A673 (cell line): ENCODE results near the gene VPS35. TPM values are rescaled to one million over a fixed set of nuclear protein-coding genes. Genes with fewer than 3 reads are reported as not detected.

ENCODE experiments used
- BruUV-seq: library from RNA; stranded (reverse); fragments of 400-500 nt; replicated peaks from 2 replicates; lab custom pipeline; 2021; lab: Mats Ljungman, UMichigan
- CTCF ChIA-PET: fragments of 300-600 bp; sonication (Branson Sonifier 250); formaldehyde crosslinking; loops from one replicate; lab custom pipeline; 2022; ENCODE audit warnings: antibody characterized with exemption; lab: Charles Lee
- POLR2A ChIA-PET: fragments of 300-600 bp; sonication (Branson Sonifier 250); formaldehyde crosslinking; loops from one replicate; lab custom pipeline; 2022; ENCODE audit warnings: antibody characterized with exemption; ENCODE audit not compliant: low non-redundant PET; lab: Charles Lee
- DNase-seq: peaks from one replicate; pipeline ENCODE4 v3.0.0-alpha.2; 2015; ENCODE audit warnings: low spot score
- H3K27ac ChIP-seq: fragments of 200-600 bp; sonication (generic); 2 replicates; pipeline ENCODE4 v1.5.1; 2016; ENCODE audit warnings: mixed run types, low read depth, mild to moderate bottlenecking, mixed read lengths, antibody characterized with exemption, low read length; ENCODE audit not compliant: poor library complexity, severe bottlenecking
- H3K27me3 ChIP-seq: fragments of 200-600 bp; sonication (generic); replicated peaks from 2 replicates; pipeline ENCODE4 v1.6.1; 2017; ENCODE audit warnings: mixed run types, low read depth, mild to moderate bottlenecking, mixed read lengths, antibody characterized with exemption, low read length; ENCODE audit not compliant: insufficient read depth, poor library complexity
- H3K36me3 ChIP-seq: fragments of 200-600 bp; sonication (generic); 2 replicates; pipeline ENCODE4 v1.6.1; 2016; ENCODE audit warnings: mixed run types, mild to moderate bottlenecking, mixed read lengths, antibody characterized with exemption, low read length; ENCODE audit not compliant: insufficient read depth, poor library complexity, severe bottlenecking
- H3K4me1 ChIP-seq: fragments of 200-600 bp; sonication (generic); 2 replicates; pipeline ENCODE4 v1.6.1; 2017; ENCODE audit warnings: mixed run types, mild to moderate bottlenecking, mixed read lengths, antibody characterized with exemption, low read length; ENCODE audit not compliant: insufficient read depth, poor library complexity, severe bottlenecking
- H3K4me3 ChIP-seq: fragments of 200-600 bp; sonication (generic); 2 replicates; pipeline ENCODE4 v1.5.1; 2016; ENCODE audit warnings: low read depth, mixed run types, mild to moderate bottlenecking, mixed read lengths, low read length; ENCODE audit not compliant: poor library complexity, severe bottlenecking
- H3K9me3 ChIP-seq: fragments of 200-600 bp; sonication (generic); 2 replicates; pipeline ENCODE4 v1.6.1; 2016; ENCODE audit warnings: mixed run types, low read depth, mild to moderate bottlenecking, mixed read lengths, antibody characterized with exemption, low read length; ENCODE audit not compliant: poor library complexity, severe bottlenecking
- EZH2 ChIP-seq: fragments of 200-600 bp; sonication (generic); IDR thresholded peaks from 2 replicates; pipeline ENCODE4 v1.6.1; 2017; ENCODE audit warnings: borderline replicate concordance, low read depth, mild to moderate bottlenecking, mixed read lengths, antibody characterized with exemption, low read length; ENCODE audit not compliant: poor library complexity, severe bottlenecking
- intact Hi-C: fragments of 100-400 bp; cut with micrococcal nuclease; formaldehyde crosslinking; loops from one replicate; pipeline ENCODE4 v1.10.0; 2022; ENCODE audit not compliant: unreplicated experiment
- total RNA-seq: library from RNA; stranded (reverse); gene quantifications from 2 replicates; pipeline ENCODE4 v1.2.3, GENCODE V29; 2021
- TF ChIP-seq, protein P1 (sequence below): fragments of 300-800, 200-600 bp; sonication (generic); conservative IDR thresholded peaks from 2 replicates; pipeline ENCODE4 v1.5.1; 2017; ENCODE audit warnings: low read depth, mild to moderate bottlenecking, antibody characterized with exemption, low read length, moderate library complexity, mixed read lengths

Gene VPS35
- total RNA-seq, 1 experiment from 2014 or later, result 99.0 TPM

DNA sequence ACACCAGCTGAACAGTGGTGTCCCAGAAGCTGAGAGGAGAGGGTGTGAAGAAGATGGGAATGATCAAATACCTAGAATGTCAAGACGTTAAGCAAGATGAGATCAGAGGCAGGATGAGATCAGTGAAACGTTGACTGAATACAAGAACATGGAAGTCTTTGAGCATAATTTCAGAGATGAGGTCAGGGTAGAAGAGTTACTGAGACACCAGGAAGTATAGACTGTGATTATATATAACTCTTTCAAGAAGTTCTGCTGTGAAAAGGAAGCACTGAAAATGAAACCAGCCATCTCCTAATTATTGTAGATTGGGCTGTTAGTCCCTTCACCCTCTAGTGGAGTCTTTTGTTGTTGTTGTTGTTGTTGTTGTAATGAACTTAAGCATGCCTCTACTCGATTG, 76.9 kb downstream of the VPS35 start:
- no peak overlapping the region for H3K27ac ChIP-seq
- H3K9me3 ChIP-seq, result no peaks in the 10 kb centered on the region
- POLR2A ChIA-PET, result no interaction called here
- CTCF ChIA-PET, result no interaction called here
- H3K36me3 ChIP-seq, result peaks cover 73% of the 10 kb centered on the region
- H3K4me3 ChIP-seq, result no peak overlapping the region
- BruUV-seq, result no TSS peak
- no peaks in the 10 kb centered on the region for H3K4me1 ChIP-seq
- no peak for DNase-seq
- H3K27me3 ChIP-seq, result no peaks in the 10 kb centered on the region
- intact Hi-C loops, result no loop called here
- TF ChIP-seq, protein P1, sequence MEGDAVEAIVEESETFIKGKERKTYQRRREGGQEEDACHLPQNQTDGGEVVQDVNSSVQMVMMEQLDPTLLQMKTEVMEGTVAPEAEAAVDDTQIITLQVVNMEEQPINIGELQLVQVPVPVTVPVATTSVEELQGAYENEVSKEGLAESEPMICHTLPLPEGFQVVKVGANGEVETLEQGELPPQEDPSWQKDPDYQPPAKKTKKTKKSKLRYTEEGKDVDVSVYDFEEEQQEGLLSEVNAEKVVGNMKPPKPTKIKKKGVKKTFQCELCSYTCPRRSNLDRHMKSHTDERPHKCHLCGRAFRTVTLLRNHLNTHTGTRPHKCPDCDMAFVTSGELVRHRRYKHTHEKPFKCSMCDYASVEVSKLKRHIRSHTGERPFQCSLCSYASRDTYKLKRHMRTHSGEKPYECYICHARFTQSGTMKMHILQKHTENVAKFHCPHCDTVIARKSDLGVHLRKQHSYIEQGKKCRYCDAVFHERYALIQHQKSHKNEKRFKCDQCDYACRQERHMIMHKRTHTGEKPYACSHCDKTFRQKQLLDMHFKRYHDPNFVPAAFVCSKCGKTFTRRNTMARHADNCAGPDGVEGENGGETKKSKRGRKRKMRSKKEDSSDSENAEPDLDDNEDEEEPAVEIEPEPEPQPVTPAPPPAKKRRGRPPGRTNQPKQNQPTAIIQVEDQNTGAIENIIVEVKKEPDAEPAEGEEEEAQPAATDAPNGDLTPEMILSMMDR, result no peak
- TF ChIP-seq EZH2, result no peak

DNA sequence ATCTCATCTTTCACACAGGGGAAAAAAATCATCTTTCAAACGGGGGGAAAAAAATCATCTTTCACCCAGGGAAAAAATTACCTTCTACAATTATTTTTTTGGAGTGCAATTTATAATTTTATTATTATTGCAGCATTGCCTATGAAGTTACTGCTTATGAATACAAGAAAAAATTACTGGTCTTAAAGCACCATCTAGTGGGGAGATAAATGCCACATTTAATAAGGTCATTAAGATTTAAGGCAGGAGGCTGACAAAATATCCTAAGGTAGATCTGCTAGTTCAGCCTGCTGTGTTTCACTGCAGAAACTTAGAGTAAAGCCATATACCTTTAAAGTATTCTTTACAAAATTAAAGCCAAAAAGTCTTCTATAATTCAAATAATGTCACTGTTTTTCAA, 81.4 kb downstream of the VPS35 start:
- CTCF ChIA-PET, result no interaction called here
- Histone ChIP-seq H3K4me3 (no peak overlapping the region), H3K27me3 (no peaks in the 10 kb centered on the region), H3K4me1 (no peaks in the 10 kb centered on the region), H3K27ac (no peak overlapping the region), H3K36me3 (peaks cover 55% of the 10 kb centered on the region), H3K9me3 (no peaks in the 10 kb centered on the region)
- POLR2A ChIA-PET, result interaction anchor here (0.7 kb wide), 1 partner anchor 114 kb away, joined by 3 read pairs; no protein-coding TSS in a partner anchor
- TF ChIP-seq, protein P1, result peak; percentile 51
- no peak for TF ChIP-seq EZH2
- intact Hi-C loops, result no loop called here
- no TSS peak for BruUV-seq
- peak; percentile 54 for DNase-seq

DNA sequence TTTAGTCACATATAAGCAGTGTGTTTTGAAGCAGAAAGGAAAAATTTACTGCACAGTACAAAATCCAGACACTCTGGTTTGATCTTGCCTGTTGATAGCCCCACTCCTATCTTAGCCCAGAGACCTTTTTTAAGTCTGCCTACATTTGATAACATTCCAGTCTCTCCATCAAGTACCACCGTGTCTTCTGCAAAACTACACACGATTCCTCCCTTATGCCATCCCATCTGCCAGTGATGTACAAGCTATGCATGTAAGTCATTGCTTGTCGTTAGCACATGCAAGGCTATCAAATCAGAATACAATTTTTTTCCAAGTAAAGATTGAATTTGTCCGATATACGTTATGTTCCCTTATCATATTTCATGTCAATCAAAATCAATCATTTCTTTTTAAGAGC, 82.7 kb downstream of the VPS35 start:
- no TSS peak for BruUV-seq

More for the DNA sequence above, 82.7 kb downstream of the VPS35 start:
- CTCF ChIA-PET, result no interaction called here
- no peak overlapping the region for H3K27ac ChIP-seq
- intact Hi-C loops, result no loop called here
- H3K4me3 ChIP-seq, result no peak overlapping the region
- DNase-seq, result no peak
- H3K9me3 ChIP-seq, result no peaks in the 10 kb centered on the region
- TF ChIP-seq EZH2, result no peak
- TF ChIP-seq, protein P1, result no peak
- no peaks in the 10 kb centered on the region for H3K4me1 ChIP-seq
- no peaks in the 10 kb centered on the region for H3K27me3 ChIP-seq
- POLR2A ChIA-PET, result no interaction called here
- H3K36me3 ChIP-seq, result peaks cover 51% of the 10 kb centered on the region

Other genes starting within 250 kb of the VPS35 start
- 43.4 and 46.5 TPM in 2 replicates for gene SHCBP1, start 67.8 kb downstream of the VPS35 start, total RNA-seq
- gene ORC6, start 481 bp upstream of the VPS35 start, total RNA-seq, result 86.2 and 95.1 TPM in 2 replicates
- 0.77 and 1.0 TPM in 2 replicates for gene MYLK3, start 59.2 kb upstream of the VPS35 start, total RNA-seq
- 27.1 and 30.5 TPM in 2 replicates for gene C16orf87, start 142.0 kb upstream of the VPS35 start, total RNA-seq
- 38.8 and 53.7 TPM in 2 replicates for gene GPT2, start 195.2 kb upstream of the VPS35 start, total RNA-seq